T-helper 1 cell (primary cell): Measurements from ENCODE around the gene SULT6B1.
"Not testable (repeated sequence)": the region's sequence is repeated elsewhere in the genome, so short reads cannot be mapped to it uniquely, and the experiment has no call there.

ENCODE experiments used
- DNase-seq, 5 donors: peaks; one replicate each; pipeline ENCODE4 v3.0.0-alpha.2; 2012 to 2020
- total RNA-seq, 4 donors: gene quantifications; one replicate each; lab custom pipeline; 2026; lab: John Stamatoyannopoulos, UW

The SULT6B1 gene, protein sequence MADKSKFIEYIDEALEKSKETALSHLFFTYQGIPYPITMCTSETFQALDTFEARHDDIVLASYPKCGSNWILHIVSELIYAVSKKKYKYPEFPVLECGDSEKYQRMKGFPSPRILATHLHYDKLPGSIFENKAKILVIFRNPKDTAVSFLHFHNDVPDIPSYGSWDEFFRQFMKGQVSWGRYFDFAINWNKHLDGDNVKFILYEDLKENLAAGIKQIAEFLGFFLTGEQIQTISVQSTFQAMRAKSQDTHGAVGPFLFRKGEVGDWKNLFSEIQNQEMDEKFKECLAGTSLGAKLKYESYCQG
- 0 reads per million in 4 donors for total RNA-seq

DNA sequence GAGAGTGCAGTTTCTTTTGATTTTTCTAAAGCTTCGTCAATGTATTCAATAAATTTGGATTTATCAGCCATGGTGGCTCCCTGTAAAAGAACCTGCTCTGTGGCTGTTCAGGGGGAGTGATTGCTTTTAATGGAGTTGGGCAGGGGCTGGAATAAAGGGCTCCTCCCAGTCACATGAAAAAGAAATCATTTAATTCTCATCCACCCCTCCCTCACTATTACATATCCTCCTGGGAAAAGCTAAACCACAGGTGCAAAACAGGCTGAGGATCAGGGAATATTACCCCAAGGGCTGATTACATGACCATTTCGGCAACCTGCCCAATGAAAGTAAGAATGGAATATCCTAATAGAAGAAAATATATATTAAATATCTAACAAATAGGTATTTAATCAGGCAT is at the start of gene SULT6B1:
Gene SULT6B1 (minus strand): TSS at position 101 of the 400 bp plus-strand sequence. CDS start 30 bp downstream, at position 71.
- no peak for DNase-seq

DNA sequence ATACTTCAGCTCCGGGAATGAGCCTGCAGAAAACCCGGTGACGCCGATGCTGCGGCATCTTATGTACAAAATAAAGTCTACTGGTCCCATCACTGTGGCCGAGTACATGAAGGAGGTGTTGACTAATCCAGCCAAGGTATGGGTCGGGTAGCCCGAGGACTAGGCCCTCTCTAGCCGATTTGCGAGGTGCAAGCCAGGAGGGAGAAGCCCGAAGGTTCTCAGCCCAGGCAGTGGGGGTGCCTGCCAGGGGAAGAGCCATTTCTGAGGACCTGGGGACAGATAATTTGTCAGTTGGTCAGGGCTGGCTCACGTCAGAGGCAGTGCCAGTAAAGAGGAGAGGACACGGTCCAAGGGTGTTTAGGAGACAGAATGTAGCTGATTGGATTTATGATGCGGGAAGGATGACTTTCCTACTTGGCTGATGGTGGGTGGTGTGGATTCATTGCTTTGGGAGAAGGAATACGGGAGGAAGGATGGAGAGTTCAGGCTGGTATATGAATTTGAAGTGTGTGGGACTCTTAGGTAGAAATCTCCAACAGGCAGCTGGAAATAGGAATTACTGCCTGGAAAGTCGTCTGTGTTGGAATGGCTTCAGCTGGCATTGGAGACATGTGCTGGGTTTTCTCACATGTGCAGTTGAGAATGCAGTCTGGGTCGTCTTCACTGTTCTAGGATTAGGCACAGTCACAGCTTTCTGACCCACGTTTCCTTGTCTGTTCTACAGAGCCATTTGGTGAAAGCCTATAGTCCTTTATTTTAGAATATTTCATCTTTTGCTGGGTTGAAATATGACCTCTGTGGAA is 43.9 kb upstream of the SULT6B1 start:
- peak in 1 of 5 donors; percentile 2 for DNase-seq

DNA sequence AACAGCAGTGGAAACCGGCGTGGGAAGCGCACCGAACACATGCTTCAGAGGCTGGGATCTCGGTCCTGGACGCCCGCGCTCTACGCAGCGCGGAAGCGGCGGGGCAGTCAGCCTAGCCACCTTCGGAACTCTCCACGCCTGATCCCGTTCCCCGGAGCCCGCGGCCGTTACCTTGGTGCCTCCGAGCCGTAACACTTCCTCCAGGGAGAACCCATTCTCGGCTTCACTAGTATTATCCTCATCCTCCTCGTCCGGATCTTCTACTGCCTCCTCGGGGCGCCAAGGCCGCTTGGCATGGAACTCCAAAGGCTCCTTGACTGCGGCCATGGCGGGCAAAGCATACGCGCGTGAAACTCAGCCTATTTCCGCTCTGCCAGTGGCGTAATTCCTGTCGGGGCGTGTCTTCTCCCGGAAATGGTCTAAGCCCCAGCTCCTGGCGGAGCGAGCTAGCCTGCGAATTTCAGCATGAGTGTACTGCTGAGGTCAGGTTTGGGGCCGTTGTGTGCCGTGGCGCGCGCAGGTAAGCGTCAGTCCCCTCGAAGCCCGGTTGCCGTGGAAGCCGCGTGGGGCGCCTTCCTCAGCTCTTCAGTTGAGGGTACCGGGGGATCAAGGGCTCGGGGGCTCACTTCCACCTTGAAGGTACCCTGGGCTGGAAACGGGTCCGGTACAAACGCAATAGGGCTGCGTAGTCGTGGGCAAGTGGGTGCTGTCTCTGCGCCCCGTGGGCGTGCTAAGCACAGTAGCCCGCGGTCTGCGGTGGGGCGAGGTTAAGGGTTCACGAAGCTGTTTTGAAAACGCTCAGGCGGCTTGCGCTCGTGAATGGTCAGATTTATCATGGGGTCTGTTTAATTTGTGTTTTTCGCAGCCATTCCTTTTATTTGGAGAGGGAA is 43.0 kb upstream of the SULT6B1 start, which contains the start of the genes CEBPZ and NDUFAF7:
Gene CEBPZ (minus strand): TSS at position 356 of the 890 bp plus-strand sequence. CDS start 29 bp downstream, at position 327.
Gene NDUFAF7 (plus strand): TSS at position 418 of the 890 bp plus-strand sequence. CDS start 48 bp downstream, at position 466.
- peak; percentile 67 to 90 (median 83) for DNase-seq

DNA sequence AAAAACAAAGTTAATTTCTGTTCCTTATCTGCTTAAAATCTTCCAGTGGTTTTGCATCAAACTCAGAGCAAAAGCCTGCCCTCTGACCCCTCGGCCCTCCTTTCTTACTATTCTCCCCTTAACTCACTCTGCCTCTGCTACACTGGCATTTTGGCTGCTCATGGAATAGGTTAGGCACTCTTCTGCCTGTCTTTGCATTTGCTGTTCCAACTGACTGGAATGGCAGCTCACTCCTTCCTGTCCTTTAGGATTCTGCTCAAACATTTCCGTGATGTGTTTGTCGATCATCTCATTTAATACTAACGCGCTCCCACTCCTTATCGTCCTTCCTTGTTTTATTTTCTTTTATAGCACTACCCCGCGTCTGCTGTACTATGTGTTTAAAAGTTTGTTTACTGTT is 42.1 kb upstream of the SULT6B1 start:
- DNase-seq = no peak

DNA sequence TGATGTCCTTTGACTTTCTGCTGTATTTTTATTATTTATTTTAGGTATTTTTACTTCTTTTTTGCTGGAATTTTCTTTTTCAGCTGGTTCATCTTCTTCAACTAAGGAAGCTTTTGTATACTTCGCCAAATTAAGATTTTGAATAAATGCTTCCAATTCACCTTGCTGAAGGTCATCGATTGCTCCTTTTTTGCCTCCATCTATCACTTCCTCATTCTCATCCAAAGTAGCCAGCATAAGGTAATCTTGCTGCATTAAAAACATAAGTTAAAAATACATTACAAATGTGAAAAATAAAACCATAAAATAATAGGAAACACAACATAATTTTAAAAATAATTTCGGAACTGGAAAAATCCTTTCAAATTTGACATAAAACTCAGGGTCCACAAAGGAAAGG is 40.3 kb upstream of the SULT6B1 start:
- no peak for DNase-seq

DNA sequence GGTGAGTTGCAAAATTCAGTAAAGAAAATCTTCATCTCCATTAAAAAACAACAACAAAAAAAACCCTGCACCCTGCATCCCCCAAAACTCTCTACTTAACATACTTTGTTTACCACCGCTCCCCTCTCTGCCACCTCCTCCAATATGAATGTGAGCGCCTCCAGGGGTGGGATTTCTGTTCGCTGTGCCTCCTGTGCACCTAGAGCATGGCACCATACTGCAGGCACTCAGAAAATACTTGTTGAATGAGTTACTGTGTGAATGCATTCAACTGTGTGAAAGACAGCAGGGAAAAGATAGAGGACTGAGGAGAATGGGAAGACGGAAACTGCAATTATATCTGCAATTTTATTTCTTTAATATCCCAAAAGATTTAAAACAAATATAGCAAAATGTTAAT is 38.4 kb upstream of the SULT6B1 start:
- DNase-seq = no peak

DNA sequence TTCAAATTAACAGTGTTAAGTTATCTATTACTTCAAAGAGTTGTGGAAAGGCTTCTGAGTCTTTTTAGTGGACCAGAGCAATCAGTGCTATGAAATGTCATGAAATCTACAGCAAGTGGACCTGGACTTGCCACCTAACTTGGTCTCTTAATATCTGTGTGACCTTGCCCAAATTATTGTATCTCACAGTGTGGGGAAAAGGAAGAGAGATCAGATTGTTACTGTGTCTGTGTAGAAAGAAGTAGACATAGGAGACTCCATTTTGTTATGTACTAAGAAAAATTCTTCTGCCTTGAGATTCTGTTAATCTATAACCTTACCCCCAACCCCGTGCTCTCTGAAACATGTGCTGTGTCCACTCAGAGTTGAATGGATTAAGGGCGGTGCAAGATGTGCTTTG is 36.7 kb upstream of the SULT6B1 start:
- DNase-seq = not testable (repeated sequence)

DNA sequence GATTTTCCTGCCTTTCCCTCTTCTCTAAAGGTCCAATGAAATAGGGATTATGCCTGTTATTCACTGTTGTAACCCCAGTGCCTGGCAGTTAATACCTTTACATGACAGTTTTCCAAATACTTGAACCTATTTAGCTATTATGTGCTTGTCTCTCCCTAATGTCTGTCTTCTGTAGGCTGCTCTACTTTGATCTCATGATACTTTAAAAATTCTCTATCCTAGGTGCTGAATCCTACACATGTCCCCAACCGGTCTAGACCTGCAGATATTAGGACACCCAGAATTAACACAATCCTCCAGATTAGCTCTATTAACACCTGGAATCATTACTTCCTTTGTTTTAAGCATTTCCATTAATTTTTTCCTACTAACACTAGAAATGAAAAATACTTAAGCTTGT is 35.6 kb upstream of the SULT6B1 start:
- DNase-seq = no peak

DNA sequence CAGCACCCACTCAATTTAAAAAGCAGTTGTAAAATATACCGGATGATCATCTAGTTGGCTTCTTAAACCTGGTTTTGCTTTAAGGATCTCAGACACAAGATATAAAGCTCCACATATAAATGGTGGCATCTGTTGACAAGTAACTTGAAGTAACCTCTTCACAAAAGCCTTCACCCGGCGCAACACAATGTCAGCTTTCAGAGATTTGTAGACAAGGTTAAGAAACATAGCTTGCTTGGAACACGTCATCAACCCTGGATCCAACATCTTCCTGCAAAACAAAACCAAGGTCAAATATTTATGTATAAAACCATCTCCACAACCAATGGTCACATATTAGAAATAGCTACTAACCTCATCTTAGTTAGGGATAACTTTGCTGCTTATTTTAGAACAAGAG is 34.7 kb upstream of the SULT6B1 start:
- DNase-seq = no peak

DNA sequence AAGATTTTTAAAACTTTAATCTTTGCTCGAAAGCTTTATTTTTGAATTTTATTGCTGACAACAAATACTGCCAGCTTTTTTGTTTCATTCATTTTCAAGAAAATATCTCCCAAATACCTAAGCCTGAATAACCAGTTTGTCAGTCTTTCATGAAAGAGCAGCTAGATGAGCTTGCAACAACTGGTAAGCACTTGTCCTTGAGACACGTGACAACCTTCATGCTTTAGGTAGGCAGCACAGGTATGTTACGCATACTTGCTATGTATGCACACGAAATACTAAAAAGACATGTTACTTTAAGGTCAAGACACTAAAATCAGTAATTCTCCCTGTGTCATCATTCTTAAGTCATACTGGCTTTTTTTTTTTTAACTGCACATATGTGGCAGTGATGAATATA is 30.6 kb upstream of the SULT6B1 start:
- DNase-seq = no peak

DNA sequence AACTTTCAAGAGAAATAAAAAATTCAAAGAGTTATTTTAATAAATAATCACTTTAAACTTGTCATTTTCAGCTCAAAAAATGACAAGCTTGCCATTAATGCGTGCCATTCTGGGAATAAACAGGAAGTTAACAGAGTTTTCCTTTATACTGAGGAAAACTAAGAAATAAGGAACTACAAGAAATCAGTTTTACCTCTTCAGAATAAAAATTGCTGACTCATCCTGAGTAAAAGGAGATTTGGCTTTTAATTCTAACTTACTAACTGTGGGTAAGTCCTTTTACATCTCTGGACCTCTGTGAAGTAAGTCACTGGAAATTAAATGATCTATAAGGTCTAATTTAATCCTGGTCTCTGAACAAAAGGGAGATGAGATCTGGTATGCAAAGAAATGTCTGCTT is 26.8 kb upstream of the SULT6B1 start:
- DNase-seq = no peak

DNA sequence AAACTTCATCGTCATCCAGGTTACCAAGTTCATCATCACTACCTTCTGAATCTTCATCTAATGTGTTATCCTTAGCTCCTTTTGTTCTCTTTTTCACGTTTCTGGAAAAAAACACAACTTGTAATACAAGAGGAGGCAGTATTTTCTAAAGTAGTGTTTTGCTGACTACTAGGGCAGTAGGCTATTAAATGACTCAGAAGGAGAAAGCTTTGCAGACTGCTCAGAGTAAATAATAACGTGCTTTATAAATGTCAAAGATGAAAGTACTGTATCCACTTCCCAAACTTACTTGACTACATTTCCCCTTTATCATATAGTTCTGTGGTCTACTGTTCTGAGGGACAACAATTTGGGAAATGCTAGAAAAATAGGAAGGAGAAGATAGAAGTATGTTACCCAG is 23.5 kb upstream of the SULT6B1 start:
- no peak for DNase-seq

DNA sequence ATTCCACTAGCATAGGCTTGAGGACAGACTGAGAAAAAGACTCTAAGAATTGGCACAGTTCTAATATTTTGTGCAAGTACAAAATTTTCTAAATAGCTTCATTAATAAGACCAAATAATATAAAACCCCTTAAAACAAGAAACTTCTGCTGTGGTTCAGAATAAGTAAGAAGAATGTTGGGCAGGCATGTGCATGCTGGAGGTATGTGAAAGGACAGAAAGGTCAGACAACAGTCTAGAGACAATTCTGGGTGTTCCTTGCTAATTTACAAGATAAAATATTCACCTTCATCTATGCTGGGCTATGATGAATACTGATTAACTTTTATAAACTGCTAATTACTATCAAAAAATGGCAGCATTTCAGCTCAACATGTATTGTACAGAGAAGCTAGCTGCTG is 22.7 kb upstream of the SULT6B1 start:
- no peak for DNase-seq

DNA sequence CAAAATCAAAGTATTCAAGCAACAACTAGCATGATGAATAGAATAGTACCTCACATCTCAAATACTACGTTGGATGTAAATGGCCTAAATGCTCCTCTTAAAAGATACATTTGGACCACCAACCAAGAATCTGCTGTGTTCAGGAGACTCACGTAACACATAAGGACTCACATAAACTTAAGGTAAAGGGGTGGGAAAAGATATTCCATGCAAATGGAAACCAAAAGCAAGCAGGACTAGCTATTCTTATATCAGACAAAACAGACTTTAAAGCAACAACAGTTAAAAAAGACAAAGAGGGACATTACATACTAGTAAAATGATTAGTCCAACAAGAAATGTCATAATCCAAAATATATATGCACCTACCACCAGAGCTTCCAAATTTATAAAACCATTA is 18.3 kb upstream of the SULT6B1 start:
- not testable (repeated sequence) for DNase-seq

DNA sequence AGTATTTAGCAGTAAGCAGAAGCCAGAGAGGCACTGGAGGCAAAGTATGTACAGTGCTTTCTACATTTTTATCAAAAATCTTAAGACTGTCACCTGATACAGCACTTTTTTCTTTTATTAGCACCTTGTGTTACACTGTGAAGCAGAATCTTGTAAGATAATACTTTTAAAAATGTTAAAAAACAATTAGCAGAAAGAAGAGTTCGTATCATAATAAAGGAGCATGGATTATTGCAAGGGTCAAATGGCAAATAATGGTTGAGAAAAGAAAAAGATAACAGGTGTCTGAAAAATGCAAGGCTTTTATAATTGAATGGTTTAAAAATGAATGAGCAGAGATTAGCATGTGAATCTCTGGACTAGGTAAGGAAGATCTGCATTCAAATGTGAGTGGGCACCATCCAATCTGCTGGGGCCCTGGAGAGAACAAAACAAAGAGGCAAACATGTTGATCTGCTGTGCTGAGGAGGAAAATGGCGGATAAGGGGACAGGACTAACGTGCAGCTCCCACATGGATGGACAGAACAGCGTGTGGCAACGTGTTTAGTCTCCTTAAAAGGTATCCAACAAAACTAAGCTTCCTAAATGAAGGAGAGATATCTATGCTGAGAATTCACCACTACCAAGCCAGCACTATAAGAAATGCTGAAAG is 17.3 kb upstream of the SULT6B1 start:
- no peak for DNase-seq

DNA sequence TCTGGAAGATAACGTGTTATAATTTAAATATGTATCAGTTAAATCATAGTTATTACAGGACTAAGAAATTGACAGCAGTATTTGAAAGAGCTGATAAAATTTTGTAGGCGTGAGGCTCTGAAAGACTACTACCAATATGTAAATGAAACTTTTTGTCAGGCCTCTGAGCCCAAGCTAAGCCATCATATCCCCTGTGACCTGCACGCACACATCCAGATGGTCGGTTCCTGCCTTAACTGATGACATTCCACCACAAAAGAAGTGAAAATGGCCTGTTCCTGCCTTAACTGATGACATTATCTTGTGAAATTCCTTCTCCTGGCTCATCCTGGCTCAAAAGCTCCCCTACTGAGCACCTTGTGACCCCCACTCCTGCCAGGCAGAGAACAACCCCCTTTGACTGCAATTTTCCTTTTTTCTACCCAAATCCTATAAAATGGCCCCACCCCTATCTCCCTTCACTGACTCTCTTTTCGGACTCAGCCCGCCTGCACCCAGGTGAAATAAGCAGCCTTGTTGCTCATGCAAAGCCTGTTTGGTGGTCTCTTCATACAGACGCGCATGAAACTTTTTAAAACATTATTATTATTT is 16.7 kb upstream of the SULT6B1 start:
- DNase-seq = not testable (repeated sequence)

DNA sequence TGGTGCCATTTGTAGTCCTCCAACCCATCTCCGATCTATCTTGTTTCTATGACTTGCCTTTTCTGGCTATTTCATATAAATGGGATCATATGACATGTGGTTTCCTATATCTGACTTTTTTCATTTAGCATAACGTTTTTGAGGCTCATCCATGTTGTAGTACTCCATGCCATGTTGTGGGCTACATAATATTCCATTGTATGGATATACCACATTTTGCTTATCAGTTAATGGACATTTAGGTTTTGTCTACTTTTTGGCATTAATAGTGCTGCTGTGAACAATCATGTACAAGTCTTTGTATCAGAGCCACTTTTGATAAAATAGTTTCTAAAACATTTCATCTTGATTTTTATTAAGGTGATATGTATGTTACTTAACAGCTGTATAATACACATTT is 15.2 kb upstream of the SULT6B1 start:
- DNase-seq = no peak

DNA sequence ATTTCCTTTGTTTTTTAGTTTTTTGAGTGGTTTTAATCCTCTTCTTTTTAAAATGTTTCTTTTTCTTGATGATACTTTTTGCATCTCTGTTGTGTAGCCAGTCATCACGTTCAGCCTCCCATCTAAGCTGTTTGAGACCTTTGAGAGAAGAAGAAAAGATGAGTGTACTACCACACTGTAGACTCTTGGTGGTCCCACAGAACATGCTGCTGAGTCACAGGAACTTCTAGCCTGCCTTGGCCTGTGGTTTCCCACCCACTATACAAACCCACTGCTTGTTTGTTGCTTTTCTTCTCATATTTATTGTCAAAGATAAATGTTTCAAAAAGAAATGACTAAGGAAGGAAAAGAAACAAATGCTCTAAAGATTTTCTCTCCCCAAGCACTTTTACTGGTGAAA is 13.3 kb upstream of the SULT6B1 start:
- DNase-seq = peak in 1 of 5 donors; percentile 6

DNA sequence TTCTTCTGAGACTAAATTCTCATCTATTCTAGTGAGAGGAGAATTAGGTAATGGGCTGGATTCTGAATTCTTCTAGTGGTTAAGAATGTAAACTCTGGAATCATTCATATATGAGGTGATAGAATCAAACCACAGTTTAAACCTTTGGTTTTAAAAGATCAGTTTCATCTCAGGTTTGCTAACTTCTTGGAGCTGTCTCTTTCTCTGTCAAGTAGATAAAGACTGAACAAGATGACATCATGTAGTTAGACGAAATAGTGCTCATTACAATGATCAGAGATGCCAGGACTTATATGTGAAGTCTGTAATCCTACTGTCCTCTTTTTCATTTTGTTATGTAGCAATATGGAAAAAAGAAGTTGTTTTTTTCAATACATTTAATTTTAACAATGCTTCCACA is 12.7 kb upstream of the SULT6B1 start:
- no peak for DNase-seq

DNA sequence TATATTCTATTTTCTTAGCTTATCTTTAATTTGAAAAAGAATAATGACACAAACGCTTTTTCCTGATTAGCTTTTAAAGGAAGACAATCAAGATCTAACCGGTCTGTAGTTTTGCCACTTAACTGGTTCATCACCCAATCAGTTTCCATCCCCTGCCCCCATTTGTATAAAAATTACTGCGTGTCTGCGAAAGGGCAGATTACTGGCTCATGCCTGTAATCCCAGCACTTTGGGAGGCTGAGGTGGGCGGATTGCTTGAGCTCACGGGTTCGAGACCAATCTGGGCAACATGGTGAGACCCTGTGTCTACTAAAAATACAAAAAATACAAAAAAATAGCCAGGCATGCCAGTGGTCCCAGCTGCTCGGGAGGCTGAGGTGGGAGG is 10.2 kb upstream of the SULT6B1 start:
- no peak for DNase-seq

DNA sequence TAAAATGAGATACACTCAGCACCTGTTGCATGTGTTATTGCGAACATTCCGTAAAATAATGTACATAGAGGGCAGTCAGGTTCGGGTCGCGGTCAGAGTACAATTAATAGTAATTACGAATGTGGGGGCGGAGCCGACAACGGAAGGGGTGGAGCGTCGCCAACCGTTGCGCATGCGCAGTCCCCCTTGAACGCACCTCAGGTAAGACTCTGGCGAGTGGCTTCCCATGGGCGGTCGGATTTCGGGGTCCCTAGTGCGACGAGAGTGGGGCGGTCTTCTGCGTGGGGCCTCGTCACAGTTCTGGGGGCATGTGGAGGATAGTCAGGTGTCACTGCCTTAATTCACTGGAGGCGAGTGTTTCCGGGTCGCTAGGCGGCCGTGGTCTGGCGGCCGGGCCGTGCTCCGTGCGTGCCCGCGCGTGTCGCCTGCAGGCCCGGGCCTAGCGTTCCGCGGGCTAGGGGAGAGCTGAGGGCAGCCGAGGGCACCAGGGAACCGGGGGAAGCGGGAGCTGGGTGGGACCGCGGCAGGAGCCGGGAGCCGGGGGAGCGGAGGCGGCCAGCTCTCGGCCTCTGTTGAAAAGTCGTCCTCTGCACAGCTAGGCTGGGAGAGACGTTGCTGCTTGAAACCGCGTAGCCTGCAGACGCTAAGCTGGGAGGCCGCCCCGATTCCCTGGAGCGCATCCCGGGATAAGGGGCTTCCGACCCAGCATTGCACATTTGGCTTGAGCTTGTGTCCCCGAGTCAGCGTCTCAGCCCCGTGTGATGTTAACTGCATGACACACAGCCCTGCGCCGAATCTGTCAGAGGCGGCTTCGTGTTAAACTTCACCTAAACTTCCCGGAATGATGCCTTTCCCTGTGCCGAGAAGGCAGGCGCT is 8.1 kb upstream of the SULT6B1 start, which contains the start of gene CEBPZOS:
Gene CEBPZOS (plus strand): TSS at position 177 of the 876 bp plus-strand sequence. CDS start 3,209 bp downstream, outside the sequence.
- DNase-seq = peak; percentile 81 to 92 (median 85)
